HT1080 (cell line): ENCODE measurements around the gene EPHA1. TPM values are rescaled to one million over a fixed set of nuclear protein-coding genes. Genes with fewer than 3 reads are reported as not detected.

Experiments
- DNase-seq: peaks from one replicate; pipeline ENCODE4 v3.0.0-alpha.2; 2015; ENCODE audit warnings: low read depth
- small RNA-seq: library from RNA; depleted of rRNA; stranded (forward); fragments of <200 nt; gene quantifications from one replicate; pipeline ENCODE3, GENCODE V24; 2014
- total RNA-seq: library from RNA; depleted of rRNA; stranded (reverse); fragments of >200 nt; shearing (Covaris generic); gene quantifications from 2 replicates; pipeline ENCODE4 v1.2.3, GENCODE V29; 2014; rRNA removed

The EPHA1 gene
- total RNA-seq, 1 experiment from 2014 or later, result 0.31 TPM

GRCh38 chr7:143352531-143353002 lies 56.1 kb downstream of the EPHA1 start:
- DNase-seq, result no peak

- no peak for DNase-seq
Measured at GRCh38 chr7:143351574-143351973, 57.1 kb downstream of the EPHA1 start.

GRCh38 chr7:143351060-143351459 lies 57.6 kb downstream of the EPHA1 start:
- peak; percentile 42 for DNase-seq

GRCh38 chr7:143347950-143348349 lies 60.7 kb downstream of the EPHA1 start:
- DNase-seq, result no peak

GRCh38 chr7:143346018-143346417 lies 62.6 kb downstream of the EPHA1 start:
- no peak for DNase-seq

GRCh38 chr7:143345428-143345900 lies 63.2 kb downstream of the EPHA1 start:
- DNase-seq, result no peak

GRCh38 chr7:143343596-143343995 lies 65.1 kb downstream of the EPHA1 start:
- DNase-seq, result no peak

GRCh38 chr7:143341842-143342241 lies 66.8 kb downstream of the EPHA1 start:
- DNase-seq, result no peak

Small RNA genes within 50 kb of the gene (small RNA-seq; reads per million reads assigned to genes)
- 0.09 reads per million for gene MIR6892

Other genes starting within 250 kb of the EPHA1 start
- gene TAS2R39, start 225.4 kb downstream of the EPHA1 start, total RNA-seq, result not detected in 2 replicates
- gene TAS2R40, start 186.8 kb downstream of the EPHA1 start, total RNA-seq, result not detected in 2 replicates
- 90.4 and 91.5 TPM in 2 replicates for gene GSTK1, start 145.4 kb downstream of the EPHA1 start, total RNA-seq
- gene TMEM139, start 123.9 kb downstream of the EPHA1 start, total RNA-seq, result not detected in 2 replicates
- 7.0 and 12.6 TPM in 2 replicates for gene CASP2, start 120.5 kb downstream of the EPHA1 start, total RNA-seq
- gene CLCN1, start 92.7 kb downstream of the EPHA1 start, total RNA-seq, result not detected in 2 replicates
- 4.7 and 7.0 TPM in 2 replicates for gene FAM131B, start 46.1 kb downstream of the EPHA1 start, total RNA-seq
- 98.8 and 165 TPM in 2 replicates for gene ZYX, start 27.5 kb downstream of the EPHA1 start, total RNA-seq
- gene TAS2R60, start 34.6 kb upstream of the EPHA1 start, total RNA-seq, result not detected in 2 replicates
- not detected in 2 replicates for gene TAS2R41, start 69.0 kb upstream of the EPHA1 start, total RNA-seq
- gene CTAGE15, start 162.9 kb upstream of the EPHA1 start, total RNA-seq, result not detected in 2 replicates
- gene TCAF2, start 212.1 kb upstream of the EPHA1 start, total RNA-seq, result 3.1 and 3.3 TPM in 2 replicates